ENCODE measurements around the gene CDC42BPA.
"Not testable (repeated sequence)": the region's sequence is repeated elsewhere in the genome, so short reads cannot be mapped to it uniquely, and the experiment has no call there.

CDC42BPA gene

GRCh38 chr1:227134686-227135314, 183.5 kb downstream of the CDC42BPA start:
- DNase-seq (ENCODE audit: low read depth in 2 of 2, low spot score in 1 of 2) = no peak

- not testable (repeated sequence) for DNase-seq (ENCODE audit: low read depth in 2 of 2, low spot score in 1 of 2)
Measured at GRCh38 chr1:227132695-227133094, 185.6 kb downstream of the CDC42BPA start.

GRCh38 chr1:227131193-227131592, 187.1 kb downstream of the CDC42BPA start:
- DNase-seq (ENCODE audit: low read depth in 2 of 2, low spot score in 1 of 2) = no peak

- no peak for DNase-seq (ENCODE audit: low read depth in 2 of 2, low spot score in 1 of 2)
Measured at GRCh38 chr1:227127891-227128290, 190.4 kb downstream of the CDC42BPA start.

- DNase-seq (ENCODE audit: low read depth in 2 of 2, low spot score in 1 of 2) = no peak
Measured at GRCh38 chr1:227125929-227126545, 192.3 kb downstream of the CDC42BPA start.

- no peak for DNase-seq (ENCODE audit: low read depth in 2 of 2, low spot score in 1 of 2)
Measured at GRCh38 chr1:227124473-227124872, 193.8 kb downstream of the CDC42BPA start.

- no peak for DNase-seq (ENCODE audit: low read depth in 2 of 2, low spot score in 1 of 2)
Measured at GRCh38 chr1:227120826-227121225, 197.5 kb downstream of the CDC42BPA start.

- DNase-seq (ENCODE audit: low read depth in 2 of 2, low spot score in 1 of 2) = no peak
Measured at GRCh38 chr1:227112538-227112937, 205.8 kb downstream of the CDC42BPA start.

GRCh38 chr1:227111782-227112181, 206.5 kb downstream of the CDC42BPA start:
- DNase-seq (ENCODE audit: low read depth in 2 of 2, low spot score in 1 of 2) = no peak

- DNase-seq (ENCODE audit: low read depth in 2 of 2, low spot score in 1 of 2) = not testable (repeated sequence)
Measured at GRCh38 chr1:227105291-227105690, 213.0 kb downstream of the CDC42BPA start.

GRCh38 chr1:227102056-227102455, 216.2 kb downstream of the CDC42BPA start:
- no peak for DNase-seq (ENCODE audit: low read depth in 2 of 2, low spot score in 1 of 2)

GRCh38 chr1:227094249-227094966, 223.9 kb downstream of the CDC42BPA start:
- no peak for DNase-seq (ENCODE audit: low read depth in 2 of 2, low spot score in 1 of 2)

- no peak for DNase-seq (ENCODE audit: low read depth in 2 of 2, low spot score in 1 of 2)
Measured at GRCh38 chr1:227093309-227093708, 225.0 kb downstream of the CDC42BPA start.

- no peak for DNase-seq (ENCODE audit: low read depth in 2 of 2, low spot score in 1 of 2)
Measured at GRCh38 chr1:227092069-227092468, 226.2 kb downstream of the CDC42BPA start.

- DNase-seq (ENCODE audit: low read depth in 2 of 2, low spot score in 1 of 2) = no peak
Measured at GRCh38 chr1:227086636-227087035, 231.7 kb downstream of the CDC42BPA start.

- no peak for DNase-seq (ENCODE audit: low read depth in 2 of 2, low spot score in 1 of 2)
Measured at GRCh38 chr1:227082999-227083746, 235.1 kb downstream of the CDC42BPA start.

GRCh38 chr1:227077783-227078182, 240.5 kb downstream of the CDC42BPA start:
- DNase-seq (ENCODE audit: low read depth in 2 of 2, low spot score in 1 of 2) = no peak

GRCh38 chr1:227073786-227074185, 244.5 kb downstream of the CDC42BPA start:
- DNase-seq (ENCODE audit: low read depth in 2 of 2, low spot score in 1 of 2) = no peak

GRCh38 chr1:227072991-227073390, 245.3 kb downstream of the CDC42BPA start:
- no peak for DNase-seq (ENCODE audit: low read depth in 2 of 2, low spot score in 1 of 2)

- no peak for DNase-seq (ENCODE audit: low read depth in 2 of 2, low spot score in 1 of 2)
Measured at GRCh38 chr1:227071895-227072587, 246.3 kb downstream of the CDC42BPA start.
